Fibroblast of the conjunctiva (primary cell): ENCODE results near the gene TECTA.
A peak's percentile ranks its signal among the peaks of the same experiment; 100 is the strongest.

Source experiments
- DNase-seq: peaks from one replicate; pipeline ENCODE4 v3.0.0-alpha.2; 2010; ENCODE audit warnings: low read depth

The TECTA gene

GRCh38 chr11:121100943-121101342 is at the start of gene TECTA:
TSS of gene TECTA (plus strand) at chr11:121101243. CDS start at chr11:121102666, 1,423 bp downstream.
- DNase-seq = no peak

GRCh38 chr11:121053244-121053643 is 47.8 kb upstream of the TECTA start:
- no peak for DNase-seq

- no peak for DNase-seq
These were observed 46.8 kb upstream of the TECTA start for GRCh38 chr11:121054266-121054665.

- no peak for DNase-seq
These were observed 46.0 kb upstream of the TECTA start for GRCh38 chr11:121055076-121055475.

GRCh38 chr11:121057922-121058321 is 43.1 kb upstream of the TECTA start:
- DNase-seq = no peak

- DNase-seq = no peak
These were observed 42.1 kb upstream of the TECTA start for GRCh38 chr11:121058941-121059340.

GRCh38 chr11:121059605-121060004 is 41.4 kb upstream of the TECTA start:
- no peak for DNase-seq

GRCh38 chr11:121063728-121064127 is 37.3 kb upstream of the TECTA start:
- DNase-seq = no peak

- DNase-seq = no peak
These were observed 34.4 kb upstream of the TECTA start for GRCh38 chr11:121066623-121067022.

GRCh38 chr11:121067026-121067425 is 34.0 kb upstream of the TECTA start:
- DNase-seq = no peak

- DNase-seq = peak; percentile 48
These were observed 33.6 kb upstream of the TECTA start for GRCh38 chr11:121067453-121067852.

GRCh38 chr11:121067962-121068647 is 32.9 kb upstream of the TECTA start:
- DNase-seq = no peak

- DNase-seq = no peak
These were observed 32.3 kb upstream of the TECTA start for GRCh38 chr11:121068787-121069186.

- DNase-seq = no peak
These were observed 29.8 kb upstream of the TECTA start for GRCh38 chr11:121070951-121071845.

- DNase-seq = no peak
These were observed 29.1 kb upstream of the TECTA start for GRCh38 chr11:121071846-121072450.

- DNase-seq = no peak
These were observed 19.7 kb upstream of the TECTA start for GRCh38 chr11:121081321-121081720.

GRCh38 chr11:121082219-121082618 is 18.8 kb upstream of the TECTA start:
- DNase-seq = no peak

GRCh38 chr11:121082670-121083069 is 18.4 kb upstream of the TECTA start:
- DNase-seq = no peak

- DNase-seq = peak; percentile 22
These were observed 14.2 kb upstream of the TECTA start for GRCh38 chr11:121086866-121087265.

- DNase-seq = no peak
These were observed 11.5 kb upstream of the TECTA start for GRCh38 chr11:121089566-121089965.

GRCh38 chr11:121090145-121090721 is 10.8 kb upstream of the TECTA start:
- no peak for DNase-seq

GRCh38 chr11:121091492-121092152 is 9.4 kb upstream of the TECTA start:
- DNase-seq = no peak
